Right atrium auricular region (tissue), 2 donors: ENCODE data around the gene SLC12A8. TPM values are rescaled to one million over a fixed set of nuclear protein-coding genes. Genes with fewer than 3 reads are reported as not detected.
A peak's percentile ranks its signal among the peaks of the same experiment; 100 is the strongest.

Experiments used
- DNase-seq: peaks from one replicate; pipeline ENCODE4 v3.0.0-alpha.2; 2019; ENCODE audit warnings: low spot score
- H3K27ac ChIP-seq, 2 donors: fragments of 200-600 bp; sonication (generic); 1 replicate in 1 of 2; 2 replicates in 1 of 2; pipeline ENCODE4 v1.5.1; 2016 to 2019
- H3K27me3 ChIP-seq, 2 donors: fragments of 200-600 bp; sonication (generic); one replicate each; pipeline versions ENCODE4 v1.5.1 to v1.6.0; 2017 to 2019
- H3K36me3 ChIP-seq: fragments of 200-600 bp; sonication (generic); one replicate; pipeline ENCODE4 v1.5.1; 2016
- H3K4me1 ChIP-seq, 2 donors: fragments of 200-600 bp; sonication (generic); one replicate each; pipeline versions ENCODE4 v1.5.1 to v1.6.0; 2017 to 2019
- H3K4me3 ChIP-seq, 2 donors: fragments of 200-600 bp; sonication (generic); 1 replicate in 1 of 2; 2 replicates in 1 of 2; pipeline ENCODE4 v1.5.1; 2017 to 2019; ENCODE audit warnings: mild to moderate bottlenecking in 1 of 2, moderate library complexity in 1 of 2
- H3K9me3 ChIP-seq, 2 donors: fragments of 200-600 bp; sonication (generic); one replicate each; pipeline ENCODE4 v1.5.1; 2019
- total RNA-seq, 2 donors: library from RNA; depleted of rRNA; stranded (reverse); fragments of >200 nt; gene quantifications; one replicate each; pipeline ENCODE4 v1.1.0, GENCODE V29; 2016
- TF ChIP-seq, protein P1 (sequence below), 2 donors: fragments of 200-600 bp; sonication (generic); IDR thresholded peaks; one replicate each; pipeline ENCODE4 v1.5.1; 2019; ENCODE audit warnings: antibody characterized with exemption in 2 of 2

The SLC12A8 gene
- total RNA-seq, 2 donors from 2014 or later, result 1.1 to 1.9 TPM

- H3K27me3 ChIP-seq, result no peaks in the 10 kb centered on the region
- H3K27ac ChIP-seq, result peak overlapping the region in 1 of 2 donors; percentile 19
- peaks cover 0 to 51% of the 10 kb centered on the region in 2 donors for H3K4me1 ChIP-seq
- no peak for DNase-seq
- no peaks in the 10 kb centered on the region for H3K9me3 ChIP-seq
- TF ChIP-seq, protein P1, sequence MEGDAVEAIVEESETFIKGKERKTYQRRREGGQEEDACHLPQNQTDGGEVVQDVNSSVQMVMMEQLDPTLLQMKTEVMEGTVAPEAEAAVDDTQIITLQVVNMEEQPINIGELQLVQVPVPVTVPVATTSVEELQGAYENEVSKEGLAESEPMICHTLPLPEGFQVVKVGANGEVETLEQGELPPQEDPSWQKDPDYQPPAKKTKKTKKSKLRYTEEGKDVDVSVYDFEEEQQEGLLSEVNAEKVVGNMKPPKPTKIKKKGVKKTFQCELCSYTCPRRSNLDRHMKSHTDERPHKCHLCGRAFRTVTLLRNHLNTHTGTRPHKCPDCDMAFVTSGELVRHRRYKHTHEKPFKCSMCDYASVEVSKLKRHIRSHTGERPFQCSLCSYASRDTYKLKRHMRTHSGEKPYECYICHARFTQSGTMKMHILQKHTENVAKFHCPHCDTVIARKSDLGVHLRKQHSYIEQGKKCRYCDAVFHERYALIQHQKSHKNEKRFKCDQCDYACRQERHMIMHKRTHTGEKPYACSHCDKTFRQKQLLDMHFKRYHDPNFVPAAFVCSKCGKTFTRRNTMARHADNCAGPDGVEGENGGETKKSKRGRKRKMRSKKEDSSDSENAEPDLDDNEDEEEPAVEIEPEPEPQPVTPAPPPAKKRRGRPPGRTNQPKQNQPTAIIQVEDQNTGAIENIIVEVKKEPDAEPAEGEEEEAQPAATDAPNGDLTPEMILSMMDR (IDR thresholded peaks at IDR 0.05), result peak in 1 of 2 donors; percentile 44
- H3K36me3 ChIP-seq, result no peaks in the 10 kb centered on the region
- no peak overlapping the region for H3K4me3 ChIP-seq
Observed at GRCh38 chr3:125150525-125151441, 61.8 kb downstream of the SLC12A8 start.

DNA sequence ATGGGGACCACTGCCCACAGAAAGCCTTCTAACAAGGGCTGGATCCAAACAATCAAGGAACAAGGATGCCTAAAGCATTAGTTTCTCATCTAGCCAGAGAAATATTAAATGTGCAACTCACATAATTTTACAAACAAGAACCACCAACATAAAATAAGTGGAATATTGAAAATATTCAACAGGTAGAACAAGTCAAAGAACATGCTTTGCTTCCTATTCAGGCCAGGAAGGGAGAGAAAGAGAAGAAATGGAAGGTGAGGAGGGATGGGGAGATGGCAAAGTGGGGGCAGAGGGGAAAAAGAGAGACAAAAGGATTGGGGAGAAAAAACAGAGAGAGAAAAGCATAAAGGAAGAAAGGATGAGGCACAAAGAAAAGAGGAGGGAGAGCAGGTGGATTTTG lies 63.1 kb downstream of the SLC12A8 start:
- Histone ChIP-seq H3K9me3 (no peaks in the 10 kb centered on the region), H3K27me3 (no peaks in the 10 kb centered on the region), H3K4me3 (no peak overlapping the region), H3K36me3 (no peaks in the 10 kb centered on the region), H3K4me1 (peaks cover 0 to 58% of the 10 kb centered on the region in 2 donors), H3K27ac (peak overlapping the region in 1 of 2 donors; percentile 22)
- no peak for DNase-seq
- TF ChIP-seq, protein P1 (IDR thresholded peaks at IDR 0.05), result no peak

- H3K4me3 ChIP-seq, result no peak overlapping the region
- TF ChIP-seq, protein P1 (IDR thresholded peaks at IDR 0.05), result no peak
- peaks cover 0 to 64% of the 10 kb centered on the region in 2 donors for H3K4me1 ChIP-seq
- peak; percentile 74 for DNase-seq
- H3K27ac ChIP-seq, result peak overlapping the region in 1 of 2 donors; percentile 22
- no peaks in the 10 kb centered on the region for H3K9me3 ChIP-seq
- H3K27me3 ChIP-seq, result no peaks in the 10 kb centered on the region
- no peaks in the 10 kb centered on the region for H3K36me3 ChIP-seq
Observed at GRCh38 chr3:125148836-125149235, 63.7 kb downstream of the SLC12A8 start.

DNA sequence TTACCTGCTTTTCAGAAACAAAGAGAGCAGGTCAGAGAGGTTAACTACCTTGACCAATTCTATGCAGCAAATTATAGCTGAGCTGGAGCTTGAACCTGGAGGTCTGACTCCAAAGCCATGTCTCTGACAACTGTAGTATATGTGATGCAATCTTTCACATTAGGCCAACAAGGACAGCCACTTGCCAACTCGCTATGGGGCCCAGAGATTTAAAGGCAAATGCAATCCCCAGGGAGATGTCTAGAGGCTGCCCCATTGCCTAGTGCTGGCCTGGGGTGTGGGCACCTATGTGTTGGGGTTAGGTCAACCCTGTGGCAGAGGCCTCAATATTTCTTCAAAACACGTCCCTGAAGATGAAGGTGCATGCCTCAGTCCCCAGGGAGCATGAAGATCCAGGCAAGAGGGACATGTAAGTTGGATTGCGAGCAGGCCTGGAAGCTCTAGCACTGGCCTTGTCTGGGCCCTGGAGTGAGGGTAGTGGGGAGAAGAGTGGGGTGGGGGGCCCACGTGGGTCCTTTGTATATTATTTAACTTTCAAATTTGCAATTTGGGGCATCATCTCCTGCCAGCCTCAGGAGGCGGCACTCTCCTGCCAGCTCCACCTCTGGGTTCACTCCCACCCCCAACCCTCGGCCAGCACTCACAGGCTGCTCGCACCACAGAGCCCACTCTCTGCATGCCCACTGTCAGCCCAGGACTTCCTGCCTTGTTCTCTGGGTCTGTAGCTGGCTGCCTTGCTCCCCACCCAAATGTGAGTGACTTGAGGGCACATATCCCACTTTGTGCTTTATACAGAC lies 64.3 kb downstream of the SLC12A8 start:
- no peaks in the 10 kb centered on the region for H3K36me3 ChIP-seq
- peak overlapping the region; percentile 22 to 30 for H3K27ac ChIP-seq
- H3K4me1 ChIP-seq, result peaks cover 0 to 70% of the 10 kb centered on the region in 2 donors
- no peaks in the 10 kb centered on the region for H3K27me3 ChIP-seq
- no peak overlapping the region for H3K4me3 ChIP-seq
- no peak for DNase-seq
- TF ChIP-seq, protein P1 (IDR thresholded peaks at IDR 0.05), result no peak
- H3K9me3 ChIP-seq, result no peaks in the 10 kb centered on the region

DNA sequence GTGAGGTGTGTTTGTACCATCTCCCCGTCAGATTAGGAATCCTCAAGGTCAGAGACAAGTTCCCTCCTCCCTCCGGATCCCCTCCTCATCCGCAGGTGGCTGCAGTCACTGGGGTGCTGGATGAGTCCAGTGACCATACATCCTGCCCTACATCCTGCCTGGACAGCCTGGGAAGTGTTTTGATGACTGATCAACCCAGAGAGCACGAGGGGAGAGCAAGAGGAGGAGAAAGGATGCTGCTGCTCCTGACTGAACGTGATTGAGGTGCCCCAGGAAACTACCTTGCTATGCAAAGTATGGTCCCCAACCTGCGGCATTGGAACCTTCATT lies 65.1 kb downstream of the SLC12A8 start:
- Histone ChIP-seq H3K4me3 (no peak overlapping the region), H3K9me3 (no peaks in the 10 kb centered on the region), H3K27me3 (no peaks in the 10 kb centered on the region), H3K27ac (peak overlapping the region; percentile 22 to 44), H3K36me3 (no peaks in the 10 kb centered on the region), H3K4me1 (peaks cover 0 to 78% of the 10 kb centered on the region in 2 donors)
- DNase-seq, result no peak
- TF ChIP-seq, protein P1 (IDR thresholded peaks at IDR 0.05), result no peak
